Suprapubic skin (tissue), 4 donors: ENCODE data around the gene ZNF526. TPM values are rescaled to one million over a fixed set of nuclear protein-coding genes. Genes with fewer than 3 reads are reported as not detected.

Experiments used
- DNase-seq, 2 donors: peaks; one replicate each; pipeline ENCODE4 v3.0.0-alpha.2; 2019; ENCODE audit warnings: low spot score in 2 of 2
- H3K27ac ChIP-seq: fragments of 200-600 bp; sonication (generic); one replicate; pipeline ENCODE4 v1.5.1; 2019
- H3K27me3 ChIP-seq: fragments of 200-600 bp; sonication (generic); one replicate; pipeline ENCODE4 v1.5.1; 2019
- H3K36me3 ChIP-seq: fragments of 200-600 bp; sonication (generic); one replicate; pipeline ENCODE4 v1.5.1; 2019
- H3K4me1 ChIP-seq: fragments of 200-600 bp; sonication (generic); one replicate; pipeline ENCODE4 v1.5.1; 2019
- H3K4me3 ChIP-seq: fragments of 200-600 bp; sonication (generic); one replicate; pipeline ENCODE4 v1.5.1; 2019; ENCODE audit warnings: mild to moderate bottlenecking
- H3K9me3 ChIP-seq: fragments of 200-600 bp; sonication (generic); one replicate; pipeline ENCODE4 v1.5.1; 2019
- CTCF ChIP-seq, 2 donors: fragments of 200-600 bp in 1 of 2; fragments of 450-650 bp in 1 of 2; sonication (generic) in 1 of 2; IDR thresholded peaks; one replicate each; pipeline ENCODE4 v1.5.1; 2016 to 2019; ENCODE audit warnings: antibody characterized with exemption in 2 of 2, mild to moderate bottlenecking in 1 of 2, moderate library complexity in 1 of 2
- EP300 ChIP-seq: sonication (generic); formaldehyde crosslinking; IDR thresholded peaks from one replicate; pipeline ENCODE4 v1.6.1; 2017; ENCODE audit warnings: antibody characterized with exemption
- POLR2A ChIP-seq, 2 donors: fragments of 450-650 bp; IDR thresholded peaks; one replicate each; pipeline ENCODE4 v1.6.1; 2017; ENCODE audit warnings: antibody characterized with exemption in 2 of 2, mild to moderate bottlenecking in 2 of 2, moderate library complexity in 2 of 2
- POLR2AphosphoS5 ChIP-seq, 3 donors: sonication (generic); formaldehyde crosslinking; IDR thresholded peaks; one replicate each; pipeline ENCODE4 v1.6.1; 2017; ENCODE audit warnings: antibody characterized with exemption in 3 of 3
- WGBS: methylation state at CpG from one replicate; pipeline ENCODE4 v1.1.5; 2018; 5-methylcytosine and 5-hydroxymethylcytosine counted together
- total RNA-seq, 4 donors: library from RNA; depleted of rRNA; stranded (reverse); fragments of >200 nt; gene quantifications; one replicate each; pipeline ENCODE4 v1.1.0, GENCODE V29; 2016

The ZNF526 gene
- total RNA-seq, 4 donors from 2014 or later: 4.2 to 12.9 (median 8.9) TPM

GRCh38 chr19:42244347-42245220 is 24.5 kb downstream of the ZNF526 start:
- H3K9me3 ChIP-seq: no peaks in the 10 kb centered on the region
- peak; percentile 95 to 96 for DNase-seq
- 2% methylated on average over 29 of the region's 45 CpGs for WGBS
- TF ChIP-seq EP300 (no peak), POLR2A (IDR thresholded peaks at IDR 0.05) (peak in 1 of 2 donors; percentile 26), CTCF (IDR thresholded peaks at IDR 0.05) (peak; percentile 47 to 61), POLR2AphosphoS5 (IDR thresholded peaks at IDR 0.05) (peak in 2 of 3 donors; percentile 19 to 91)
- H3K4me3 ChIP-seq: peak overlapping the region; percentile 62
- peaks cover 83% of the 10 kb centered on the region for H3K4me1 ChIP-seq
- H3K36me3 ChIP-seq: peaks cover 18% of the 10 kb centered on the region
- peak overlapping the region; percentile 90 for H3K27ac ChIP-seq
- no peaks in the 10 kb centered on the region for H3K27me3 ChIP-seq

GRCh38 chr19:42245231-42245630 is 25.1 kb downstream of the ZNF526 start:
- Histone ChIP-seq H3K9me3 (no peaks in the 10 kb centered on the region), H3K27me3 (no peaks in the 10 kb centered on the region), H3K4me3 (peak overlapping the region; percentile 62), H3K27ac (no peak overlapping the region), H3K36me3 (peaks cover 16% of the 10 kb centered on the region), H3K4me1 (peaks cover 84% of the 10 kb centered on the region)
- TF ChIP-seq POLR2AphosphoS5 (IDR thresholded peaks at IDR 0.05): no peak
- TF ChIP-seq CTCF (IDR thresholded peaks at IDR 0.05): no peak
- WGBS: 76% methylated on average over 10 of the region's 10 CpGs
- DNase-seq: no peak

- Histone ChIP-seq H3K36me3 (peaks cover 16% of the 10 kb centered on the region), H3K9me3 (no peaks in the 10 kb centered on the region), H3K4me1 (peaks cover 84% of the 10 kb centered on the region), H3K27me3 (no peaks in the 10 kb centered on the region), H3K27ac (peak overlapping the region; percentile 7), H3K4me3 (no peak overlapping the region)
- WGBS: 8% methylated on average over 10 of the region's 10 CpGs
- no peak for TF ChIP-seq EP300
- peak; percentile 53 to 74 for TF ChIP-seq CTCF (IDR thresholded peaks at IDR 0.05)
- DNase-seq: peak; percentile 91 to 92
Observed at GRCh38 chr19:42246143-42246921, 26.2 kb downstream of the ZNF526 start.

- H3K4me3 ChIP-seq: no peak overlapping the region
- H3K27me3 ChIP-seq: no peaks in the 10 kb centered on the region
- TF ChIP-seq POLR2A (IDR thresholded peaks at IDR 0.05) (no peak), POLR2AphosphoS5 (IDR thresholded peaks at IDR 0.05) (no peak), EP300 (no peak), CTCF (IDR thresholded peaks at IDR 0.05) (no peak)
- 58% methylated on average over 7 of the region's 7 CpGs for WGBS
- DNase-seq: no peak
- no peaks in the 10 kb centered on the region for H3K9me3 ChIP-seq
- H3K27ac ChIP-seq: peak overlapping the region; percentile 7
- H3K4me1 ChIP-seq: peaks cover 86% of the 10 kb centered on the region
- peaks cover 16% of the 10 kb centered on the region for H3K36me3 ChIP-seq
Observed at GRCh38 chr19:42246922-42247639, 27.0 kb downstream of the ZNF526 start.
